Stimulated activated CD4-positive, alpha-beta T cell treated with anti-CD3 and anti-CD28 coated beads, Interleukin-1b, Interleukin-23, amount 100 ng/mL, for 1 hour (primary cell): ENCODE data around the gene TBC1D2B.

Source experiments
- DNase-seq, 2 donors: peaks; one replicate each; pipeline ENCODE4 v3.0.0-alpha.2; 2020; ENCODE audit warnings: low read depth in 2 of 2

The TBC1D2B gene

DNA sequence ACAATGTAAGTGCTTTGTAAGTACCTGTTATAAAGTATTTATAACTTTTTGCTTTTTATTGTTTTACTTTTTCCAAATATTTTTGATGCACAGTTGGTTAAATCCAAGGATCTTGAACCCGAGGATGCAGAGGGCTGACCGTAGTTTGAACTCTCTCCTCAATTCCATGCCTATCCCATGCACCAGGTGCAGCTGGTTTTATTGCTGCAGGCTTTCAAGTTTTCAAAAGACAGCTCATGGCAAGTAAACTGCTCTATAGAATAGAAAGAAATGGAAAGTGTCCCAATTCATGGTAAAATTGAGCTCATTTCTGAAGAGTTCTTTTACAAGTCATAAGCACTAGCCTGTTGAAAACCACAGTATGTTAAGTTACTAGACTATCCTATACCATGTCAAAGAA, 131.9 kb downstream of the TBC1D2B start:
- no peak for DNase-seq
